ENCODE results near the gene TLCD4.
"Not testable (repeated sequence)": the region's sequence is repeated elsewhere in the genome, so short reads cannot be mapped to it uniquely, and the experiment has no call there.

The TLCD4 gene, protein sequence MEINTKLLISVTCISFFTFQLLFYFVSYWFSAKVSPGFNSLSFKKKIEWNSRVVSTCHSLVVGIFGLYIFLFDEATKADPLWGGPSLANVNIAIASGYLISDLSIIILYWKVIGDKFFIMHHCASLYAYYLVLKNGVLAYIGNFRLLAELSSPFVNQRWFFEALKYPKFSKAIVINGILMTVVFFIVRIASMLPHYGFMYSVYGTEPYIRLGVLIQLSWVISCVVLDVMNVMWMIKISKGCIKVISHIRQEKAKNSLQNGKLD

DNA sequence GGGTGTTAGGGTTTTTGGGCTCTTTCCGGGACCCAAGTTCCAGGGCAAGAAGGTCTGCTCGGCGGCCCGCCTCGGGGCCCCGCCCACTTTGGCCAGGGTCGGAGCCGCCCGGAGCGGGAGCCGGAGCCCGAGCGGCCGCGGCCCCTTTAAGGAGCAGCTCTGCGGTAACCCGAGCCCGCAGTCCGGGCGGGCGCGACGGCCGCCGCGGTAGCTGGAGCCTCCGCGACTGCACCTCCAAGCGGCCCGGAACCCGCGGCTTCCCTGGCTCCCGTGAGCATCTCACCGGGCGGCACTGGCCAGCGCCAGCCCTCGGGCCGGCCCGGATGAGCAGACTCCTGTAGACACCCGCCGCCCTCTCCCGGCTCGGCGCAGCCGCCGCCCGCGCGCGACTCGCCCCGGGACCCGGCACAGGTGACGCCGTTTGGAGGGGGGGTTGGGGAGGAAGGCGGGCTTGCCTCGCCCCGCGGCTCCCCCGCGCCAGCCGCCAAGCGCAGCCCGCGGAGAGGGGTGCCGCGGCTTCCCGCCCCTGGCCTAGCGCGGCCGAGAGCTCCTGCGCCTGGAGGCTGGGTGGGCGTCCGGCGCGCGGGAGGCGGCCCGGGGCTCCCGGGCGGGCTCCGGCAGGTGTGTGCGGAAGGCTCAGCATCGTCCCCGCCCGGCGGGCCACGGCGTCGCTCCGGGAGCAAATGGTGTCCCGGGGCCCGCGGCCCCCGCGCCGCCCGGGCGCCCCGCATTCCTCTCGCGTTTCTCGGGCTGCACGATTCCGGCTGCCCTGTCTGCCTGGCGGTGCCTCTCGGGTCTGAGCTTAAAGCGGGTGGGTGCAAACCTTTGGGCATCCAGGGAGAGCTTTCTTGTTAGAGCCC, at the start of gene TLCD4:
TSS of gene TLCD4 (plus strand) at position 149 of the 860 bp plus-strand sequence. CDS start 26,547 bp downstream, outside the sequence.
- peak in 47 of 56 donors; percentile 11 to 75 (median 57) for DNase-seq

DNA sequence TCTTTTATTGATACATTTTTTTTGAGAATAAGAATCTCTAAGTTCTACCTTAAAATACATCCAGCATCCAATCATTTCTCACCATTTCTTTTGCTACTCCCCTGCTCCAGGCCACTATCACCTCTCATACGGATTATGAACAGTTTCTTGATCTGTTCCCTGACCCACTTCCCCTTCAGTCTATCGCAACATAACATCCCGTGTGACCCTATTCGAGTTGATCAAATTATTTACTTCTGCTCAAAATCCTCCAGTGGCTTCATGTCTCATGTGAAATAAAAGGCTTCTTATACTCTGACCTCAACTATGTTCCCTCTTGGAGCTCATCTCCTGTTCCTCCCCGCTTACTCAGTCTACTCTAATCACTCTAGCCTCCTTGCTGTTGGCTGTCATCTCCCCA, 49.6 kb upstream of the TLCD4 start:
- no peak for DNase-seq

DNA sequence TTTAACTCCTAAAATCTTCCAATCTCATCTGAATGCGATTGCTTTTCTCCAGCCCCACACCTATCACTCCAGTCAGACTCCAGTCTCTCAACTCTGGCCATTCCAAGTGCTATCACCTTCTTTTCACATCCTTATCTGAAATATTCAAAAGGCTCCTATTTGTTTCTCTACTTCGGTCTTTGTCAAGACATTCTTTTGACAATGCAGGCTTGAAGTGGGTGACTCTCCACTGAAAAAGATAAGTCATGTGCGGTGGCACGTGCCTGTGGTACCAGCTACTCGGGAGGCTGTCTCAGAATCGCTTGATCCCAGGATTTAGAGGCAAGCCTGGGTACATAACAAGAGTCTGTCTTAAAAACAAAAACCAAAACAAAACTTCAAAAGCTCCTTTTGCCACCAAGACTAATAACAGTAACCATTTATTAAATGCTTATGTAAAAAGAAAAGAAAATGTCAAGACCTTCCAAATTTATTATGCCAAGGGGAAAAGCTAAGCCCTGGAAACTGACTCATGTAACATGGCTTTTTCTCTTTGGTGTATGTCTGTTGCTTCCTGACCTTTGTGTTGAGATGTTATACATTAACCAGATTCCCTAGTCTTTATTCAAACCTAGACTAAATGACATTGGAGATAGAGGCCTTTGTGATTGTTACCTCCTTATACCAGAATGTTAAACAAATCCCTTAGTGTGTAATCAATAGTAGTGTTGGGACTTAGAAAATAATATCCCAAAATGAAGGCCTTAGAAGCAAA, 48.0 kb upstream of the TLCD4 start:
- DNase-seq, result no peak

DNA sequence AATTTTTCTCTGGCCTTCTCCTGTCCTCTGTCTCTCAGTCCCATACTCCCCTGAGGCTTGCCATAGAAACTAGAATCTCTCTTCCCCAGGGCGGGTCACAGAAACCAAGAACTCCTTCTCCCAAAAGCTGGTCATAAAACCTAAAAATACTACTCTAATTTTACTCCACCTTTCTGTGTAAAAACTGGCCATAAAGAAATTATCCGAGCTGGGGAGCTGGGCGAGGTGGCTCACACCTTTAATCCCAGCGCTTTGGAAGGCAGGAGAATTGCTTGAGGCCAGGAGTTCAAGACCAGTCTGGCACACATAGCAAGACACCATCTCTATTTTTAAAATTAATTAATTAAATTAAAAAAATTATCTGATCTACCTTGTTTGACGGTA, 47.5 kb upstream of the TLCD4 start:
- no peak for DNase-seq

DNA sequence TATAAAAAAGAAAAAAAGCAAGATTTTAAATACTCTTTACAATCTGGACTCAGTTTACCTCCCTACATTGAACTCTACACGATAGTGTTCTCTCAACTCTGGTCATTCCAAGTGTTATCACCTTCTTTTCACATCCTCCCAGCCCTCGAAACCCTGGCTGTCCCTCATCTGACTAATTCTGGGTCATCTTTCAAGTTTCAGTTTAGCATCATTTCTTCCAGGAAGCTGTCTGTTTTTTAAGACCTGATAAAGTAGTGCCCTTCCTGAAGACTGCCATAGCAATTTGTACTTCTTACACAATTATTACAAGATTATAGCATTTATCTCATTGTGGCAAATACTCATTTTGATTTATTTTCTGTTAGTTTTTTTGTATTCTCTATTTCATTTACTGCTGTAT, 45.6 kb upstream of the TLCD4 start:
- no peak for DNase-seq

DNA sequence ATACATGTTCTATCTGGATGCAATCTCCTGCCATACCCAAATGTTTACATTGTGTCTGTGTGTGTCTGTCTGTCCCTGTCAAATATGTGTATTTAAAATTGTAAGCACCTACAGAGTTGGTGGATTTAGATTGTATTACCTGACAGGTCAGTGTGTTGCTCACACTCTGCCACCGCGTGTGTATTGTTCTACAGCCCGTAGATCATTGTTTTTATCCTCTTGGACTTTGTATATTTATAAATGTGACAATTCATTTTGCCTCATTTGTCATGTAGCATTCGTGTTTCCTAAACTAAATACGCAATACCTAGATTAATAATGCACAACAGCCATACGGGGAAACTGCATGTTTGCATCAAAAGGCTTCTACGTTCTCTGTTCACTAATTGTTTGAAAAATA, 45.0 kb upstream of the TLCD4 start:
- DNase-seq, result no peak

DNA sequence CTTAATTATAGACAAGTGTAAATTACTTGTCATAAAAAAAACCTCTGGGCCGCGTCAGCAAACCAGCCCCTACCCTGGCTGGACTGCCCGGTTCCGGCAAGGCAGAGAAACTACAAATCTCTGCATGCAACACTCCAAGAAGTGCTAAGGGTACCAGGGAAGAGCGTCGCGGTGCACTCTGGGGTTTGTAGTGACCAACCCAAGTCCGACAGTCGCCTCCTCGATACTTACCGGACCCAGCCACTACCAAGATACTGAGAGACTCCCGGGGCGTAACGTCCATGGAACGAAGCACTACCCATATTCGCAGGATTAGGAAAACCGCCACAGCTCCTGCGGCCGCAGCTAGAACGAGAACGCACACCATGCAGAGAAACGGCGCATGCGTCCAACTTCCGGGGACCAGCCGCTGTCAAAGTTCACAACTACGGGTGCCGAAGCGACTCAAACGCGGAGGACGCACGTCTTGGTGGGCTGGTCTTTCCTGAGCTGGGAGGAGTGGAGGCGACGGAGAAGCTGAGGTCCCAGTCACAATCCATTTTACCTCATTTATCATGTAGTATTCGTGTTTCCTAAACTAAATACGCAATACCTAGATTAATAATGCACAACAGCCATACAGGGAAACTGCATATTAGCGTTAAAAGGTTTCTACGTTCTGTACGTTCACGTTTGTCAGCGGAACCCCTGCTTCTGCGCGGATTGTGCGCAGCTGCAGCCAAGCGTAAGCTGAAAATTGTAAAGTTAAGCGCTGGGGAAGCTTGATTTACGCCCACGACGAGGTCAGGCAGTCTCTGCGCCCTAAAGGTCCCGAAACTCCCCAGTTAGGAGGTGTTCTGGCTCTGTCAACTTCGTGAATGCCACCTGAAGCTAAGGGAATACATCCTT, 44.4 kb upstream of the TLCD4 start, which contains the start of gene ALG14:
TSS of gene ALG14 (minus strand) at position 420 of the 888 bp plus-strand sequence. CDS start at position 367, 53 bp downstream.
- peak; percentile 50 to 99 (median 92) for DNase-seq

DNA sequence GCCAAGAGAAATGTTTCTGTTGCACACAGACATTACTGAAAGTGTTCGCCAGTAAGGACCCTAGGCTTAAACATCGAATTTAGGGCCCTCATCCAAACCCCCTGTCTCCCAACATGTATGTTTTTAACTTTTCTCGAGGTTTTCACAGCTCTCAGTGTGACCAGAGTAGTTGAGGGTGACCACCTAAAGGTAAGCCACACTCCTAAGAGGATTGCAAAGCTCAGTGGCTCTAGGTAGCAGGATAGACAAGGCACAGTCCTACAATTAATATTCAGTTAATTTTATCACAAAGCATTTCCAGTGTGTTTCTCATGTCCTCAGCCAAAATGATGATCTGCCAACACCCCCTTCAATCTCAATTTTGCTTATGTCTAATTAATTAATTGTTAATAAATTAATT, 43.7 kb upstream of the TLCD4 start:
- DNase-seq, result no peak

DNA sequence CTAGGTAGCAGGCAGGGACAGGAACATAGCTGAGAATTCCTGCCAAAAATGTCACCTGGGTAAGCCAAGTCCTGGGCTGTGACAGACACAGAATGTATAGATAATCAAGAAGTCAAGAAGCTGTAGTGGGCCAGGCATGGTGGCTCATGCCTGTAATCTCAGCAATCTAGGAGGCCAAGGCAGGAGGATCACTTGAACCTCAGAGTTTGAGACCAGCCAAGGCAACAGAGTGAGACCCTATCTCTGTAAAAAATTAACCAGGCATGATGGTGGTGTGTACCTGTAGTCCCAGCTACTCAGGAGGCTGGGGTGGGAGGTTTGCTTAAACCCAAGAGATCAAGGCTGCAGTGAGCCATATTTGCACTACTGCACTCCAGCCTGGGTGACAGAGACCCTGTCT, 41.1 kb upstream of the TLCD4 start:
- DNase-seq, result no peak

DNA sequence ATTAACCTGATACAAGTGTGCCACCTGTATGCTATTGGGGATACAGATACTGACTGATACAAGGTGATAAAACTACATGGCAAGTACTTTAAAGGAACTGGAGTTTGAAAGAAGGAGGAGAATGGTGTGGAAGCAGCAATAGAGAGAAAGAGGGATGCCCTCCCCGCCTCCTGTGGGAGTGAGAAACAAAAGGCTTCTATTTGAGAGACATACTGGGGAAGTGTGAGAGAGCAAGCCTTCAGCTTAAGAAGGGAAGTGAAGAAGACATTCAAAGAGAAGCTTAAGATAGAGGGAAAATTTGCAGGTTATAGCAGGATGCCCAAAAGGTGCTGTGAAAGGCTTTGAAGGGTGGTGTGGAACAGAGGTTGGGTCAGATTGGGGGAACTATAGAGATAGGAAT, 36.7 kb upstream of the TLCD4 start:
- DNase-seq, result no peak

DNA sequence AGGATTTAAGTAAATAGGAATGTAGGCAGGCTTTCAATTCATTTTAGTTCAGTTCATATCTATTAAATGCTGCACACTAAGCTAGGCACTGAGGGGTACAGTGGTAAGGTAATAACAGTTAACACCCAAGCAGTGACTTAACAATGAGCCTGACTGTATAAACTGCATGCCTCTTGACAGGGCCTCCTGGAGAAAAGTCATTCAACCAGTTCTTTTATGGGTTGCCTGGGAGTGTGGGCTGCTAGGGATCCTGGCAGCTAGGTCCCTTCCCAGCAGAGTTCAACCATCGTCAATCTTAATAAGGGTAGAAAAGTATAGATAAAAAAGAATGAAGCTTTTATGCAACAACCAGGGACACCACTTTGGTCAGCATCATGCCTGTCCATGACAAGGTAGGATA, 36.3 kb upstream of the TLCD4 start:
- no peak for DNase-seq

DNA sequence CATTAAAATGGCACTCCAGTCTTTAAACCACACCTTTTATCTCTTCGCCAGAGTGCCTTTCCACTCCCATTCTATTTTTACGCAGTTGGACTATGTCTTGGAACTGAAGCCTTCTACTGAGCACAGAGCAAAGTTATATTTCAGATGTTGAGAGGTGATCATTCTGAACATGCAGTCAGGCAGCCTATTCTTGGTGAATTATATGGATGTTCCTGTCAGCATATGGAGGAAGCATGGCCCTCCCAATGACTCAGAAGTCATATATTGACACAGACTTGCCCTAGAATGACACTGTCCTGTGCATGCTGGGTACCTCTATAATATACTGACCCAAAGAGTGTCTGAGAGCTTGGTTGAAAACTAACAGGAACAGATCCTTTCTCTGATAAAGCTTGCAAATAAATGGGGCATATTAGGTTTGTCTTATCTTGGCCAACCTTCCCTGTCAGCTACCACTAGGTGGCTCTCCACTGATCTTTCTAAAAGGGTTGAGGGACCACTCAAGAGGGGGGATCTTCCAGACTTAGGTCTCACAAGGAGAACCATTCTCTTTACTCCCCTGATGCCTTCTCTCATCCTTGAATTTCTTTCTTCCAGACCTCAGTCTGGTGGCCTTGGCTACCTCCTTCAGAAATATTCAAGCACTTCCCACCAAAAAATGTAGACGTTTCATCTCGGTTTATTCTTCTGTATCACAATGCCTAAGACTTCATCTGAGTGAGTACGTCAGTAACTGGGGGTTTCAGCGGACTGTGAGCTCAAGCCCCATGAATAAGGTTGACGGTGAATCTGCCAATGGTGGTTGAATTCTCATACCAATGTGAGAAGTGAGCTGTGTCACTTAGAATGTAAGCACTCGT, 32.6 kb upstream of the TLCD4 start:
- peak in 19 of 56 donors; percentile 1 to 44 (median 9) for DNase-seq

DNA sequence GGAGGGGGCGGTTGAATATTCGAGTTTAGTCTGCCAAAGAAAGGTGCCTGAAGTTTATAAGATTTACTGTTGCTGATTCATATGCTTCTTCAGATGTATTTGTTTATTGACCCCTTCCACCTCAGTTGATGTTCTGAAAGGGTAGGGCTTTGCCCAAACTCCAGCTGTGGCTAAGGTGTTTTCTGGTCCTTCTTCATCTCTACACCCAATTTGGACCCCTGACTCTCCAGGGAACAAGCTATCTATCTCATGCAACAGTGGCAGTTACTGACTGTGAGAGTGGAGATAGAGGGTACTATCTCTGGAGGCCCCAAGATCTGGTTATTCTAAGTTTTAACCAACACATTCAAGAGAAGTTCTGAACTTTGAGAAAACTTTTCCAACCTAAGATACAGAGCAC, 31.8 kb upstream of the TLCD4 start:
- DNase-seq, result no peak

DNA sequence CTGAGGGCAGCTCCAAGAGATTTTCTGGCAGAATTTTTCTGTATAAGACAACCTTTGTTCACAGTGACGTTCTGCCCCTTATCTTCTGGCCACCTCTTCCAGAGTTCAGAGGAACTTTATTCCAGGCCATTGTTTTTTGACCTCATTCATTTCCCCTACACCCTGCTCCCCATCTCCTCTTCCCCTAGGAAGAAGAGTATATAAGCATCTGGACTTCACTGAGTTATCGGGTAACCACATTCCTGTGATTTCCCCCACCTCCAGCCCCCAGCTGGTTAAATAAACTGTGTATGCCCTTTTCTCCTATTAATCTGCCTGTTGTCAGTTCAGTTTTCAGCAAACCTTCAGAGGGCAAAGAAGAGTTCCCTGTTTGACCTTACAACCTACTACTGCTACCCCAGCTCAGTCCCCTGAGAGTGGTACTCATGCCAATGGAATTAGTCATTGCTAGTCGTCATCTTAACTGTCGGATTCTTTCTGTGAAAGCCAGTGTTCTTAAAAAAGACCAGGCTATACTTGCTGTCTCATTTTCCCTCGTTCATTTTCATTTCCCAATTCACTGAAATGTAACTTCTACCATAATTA, 30.1 kb upstream of the TLCD4 start:
- no peak for DNase-seq

DNA sequence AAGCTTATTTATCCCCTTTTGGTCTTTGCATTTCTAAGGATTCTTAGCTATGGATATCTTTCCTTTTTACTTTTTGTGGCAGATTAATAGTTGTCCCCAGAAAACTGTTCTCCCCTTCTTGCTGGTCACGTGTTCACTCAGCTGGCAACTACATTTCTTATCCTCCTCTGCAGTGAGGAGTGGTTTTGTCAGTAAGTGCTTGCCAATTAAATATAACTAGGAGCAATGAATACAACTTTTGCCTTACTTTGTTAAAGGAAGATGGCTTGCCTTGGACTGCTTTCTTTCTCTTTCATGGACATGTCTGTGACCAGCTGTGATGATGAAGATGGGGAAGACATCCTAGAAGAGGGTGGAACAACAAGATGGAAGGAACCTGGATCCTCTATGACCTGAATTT, 28.9 kb upstream of the TLCD4 start:
- no peak for DNase-seq

DNA sequence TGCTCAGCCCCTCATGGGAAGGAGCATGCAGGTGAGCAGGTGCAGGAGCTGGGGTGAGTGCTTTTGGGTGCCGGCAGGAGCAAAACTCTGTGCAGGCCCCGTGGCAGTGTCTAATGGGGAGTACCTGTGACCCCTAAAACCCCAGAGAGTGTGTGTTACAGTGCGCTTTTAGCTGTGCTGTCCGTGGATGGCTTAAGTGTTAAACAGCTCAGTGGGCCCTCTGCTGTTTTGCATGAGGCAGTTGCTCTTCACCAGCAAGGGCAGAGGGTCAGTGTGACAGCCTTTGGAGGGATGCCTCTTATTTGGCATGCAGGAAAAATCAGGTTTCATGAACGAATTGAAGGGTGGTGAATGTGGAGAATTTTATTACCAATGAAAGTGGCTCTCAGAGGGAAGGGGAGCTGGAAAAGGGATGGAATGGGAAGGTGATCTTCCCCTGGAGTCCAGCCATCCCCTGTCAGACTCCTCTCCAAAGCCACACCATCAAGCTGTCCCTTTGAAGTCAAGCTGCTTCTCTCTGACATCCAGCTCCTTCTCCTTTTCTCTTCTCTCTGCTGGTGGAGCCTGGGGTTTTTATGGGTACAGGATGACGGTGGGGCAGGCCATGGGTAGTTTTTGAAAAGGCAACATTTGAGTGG, 27.4 kb upstream of the TLCD4 start:
- no peak for DNase-seq

DNA sequence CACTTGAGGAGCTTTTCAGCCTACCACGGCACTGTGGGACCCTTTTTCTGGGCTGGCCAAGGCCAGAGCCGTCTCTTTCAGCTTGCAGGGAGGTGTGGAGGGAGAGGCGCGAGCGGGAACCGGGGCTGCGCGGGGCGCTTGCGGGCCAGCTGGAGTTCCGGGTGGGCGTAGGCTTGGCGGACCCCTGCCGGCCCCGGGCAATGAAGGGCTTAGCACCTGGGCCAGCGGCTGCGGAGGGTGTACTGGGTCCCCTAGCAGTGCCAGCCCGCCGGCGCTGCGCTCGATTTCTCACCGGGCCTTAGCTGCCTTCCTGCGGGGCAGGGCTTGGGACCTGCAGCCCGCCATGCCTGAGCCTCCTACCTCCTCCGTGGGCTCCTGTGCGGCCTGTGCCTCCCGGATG, 25.9 kb upstream of the TLCD4 start:
- not testable (repeated sequence) for DNase-seq

DNA sequence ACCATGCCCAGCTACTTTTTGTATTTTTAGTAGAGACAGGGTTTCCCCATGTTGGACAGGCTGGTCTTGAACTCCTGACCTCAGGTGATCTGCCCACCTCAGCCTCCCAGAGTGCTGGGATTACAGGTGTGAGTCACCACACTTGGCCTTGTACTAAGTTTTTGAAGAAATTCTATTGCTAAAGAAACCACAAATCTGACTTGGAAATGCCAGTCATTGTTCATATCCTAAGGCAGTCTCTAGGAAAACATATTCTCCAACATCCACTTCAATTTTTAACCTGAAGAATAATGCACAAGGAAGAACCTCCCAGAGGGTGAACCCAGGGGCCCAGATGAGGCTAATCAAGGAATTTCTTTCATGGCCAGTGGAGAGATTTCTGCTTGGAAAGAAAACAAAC, 24.3 kb upstream of the TLCD4 start:
- DNase-seq, result not testable (repeated sequence)

DNA sequence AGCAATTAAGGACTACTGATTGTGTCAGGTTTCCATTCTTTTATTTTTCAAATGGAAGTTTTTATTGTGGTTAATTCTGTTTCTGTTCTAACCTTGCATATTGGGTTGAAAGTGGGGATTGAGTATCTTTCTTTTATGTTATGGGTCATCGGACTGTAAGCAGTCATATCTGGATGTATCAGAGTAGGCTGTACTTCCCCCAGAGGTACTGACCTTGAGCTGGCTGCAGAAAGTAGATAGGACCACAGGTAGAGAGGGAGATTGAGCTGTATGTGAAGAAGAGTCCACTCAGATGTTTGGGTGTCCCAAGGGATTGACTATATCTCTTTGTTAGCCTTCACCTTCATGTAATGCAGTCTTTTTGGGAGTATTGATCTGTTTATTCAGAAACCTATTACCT, 23.9 kb upstream of the TLCD4 start:
- DNase-seq, result no peak
